ENCODE measurements around the gene FMN1.

The FMN1 gene

DNA sequence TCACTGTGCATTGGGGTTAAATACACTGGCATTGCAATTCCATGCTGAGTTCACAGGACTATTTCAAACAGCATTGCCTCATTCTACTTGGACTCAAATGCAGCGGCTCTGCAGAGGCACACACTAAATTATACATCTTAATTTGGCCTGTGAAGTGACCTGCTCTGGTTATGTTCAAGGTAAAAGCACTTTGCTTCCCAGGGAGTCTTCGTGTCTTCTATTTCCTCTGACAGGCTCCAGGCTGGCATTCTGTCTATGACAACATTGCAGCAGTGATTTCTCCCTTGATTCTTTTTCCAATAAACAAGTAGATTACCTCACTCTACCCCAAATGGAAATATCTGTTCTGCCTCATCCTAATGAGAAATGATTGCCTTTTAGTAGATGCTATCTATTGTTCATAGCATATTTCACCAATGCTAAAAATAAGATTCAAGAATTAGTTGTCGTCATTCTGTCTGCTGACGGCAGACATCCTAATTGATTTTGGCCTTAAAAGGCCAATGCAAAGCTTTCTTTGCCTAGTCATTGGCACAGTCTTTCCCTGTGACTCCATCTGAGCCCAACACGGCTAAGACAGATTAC lies 33.8 kb downstream of the FMN1 start:
- no peak for TF ChIP-seq JUND (IDR thresholded peaks at IDR 0.05; ENCODE audit: low read depth)
- no peak for DNase-seq (ENCODE audit: low read depth in 1 of 2, low spot score in 1 of 2)
- in situ Hi-C loops (cut with HindIII; ENCODE audit: low pct_unique_long_range_greater_than_20kb, low sequenced_read_pairs), result no loop called here

DNA sequence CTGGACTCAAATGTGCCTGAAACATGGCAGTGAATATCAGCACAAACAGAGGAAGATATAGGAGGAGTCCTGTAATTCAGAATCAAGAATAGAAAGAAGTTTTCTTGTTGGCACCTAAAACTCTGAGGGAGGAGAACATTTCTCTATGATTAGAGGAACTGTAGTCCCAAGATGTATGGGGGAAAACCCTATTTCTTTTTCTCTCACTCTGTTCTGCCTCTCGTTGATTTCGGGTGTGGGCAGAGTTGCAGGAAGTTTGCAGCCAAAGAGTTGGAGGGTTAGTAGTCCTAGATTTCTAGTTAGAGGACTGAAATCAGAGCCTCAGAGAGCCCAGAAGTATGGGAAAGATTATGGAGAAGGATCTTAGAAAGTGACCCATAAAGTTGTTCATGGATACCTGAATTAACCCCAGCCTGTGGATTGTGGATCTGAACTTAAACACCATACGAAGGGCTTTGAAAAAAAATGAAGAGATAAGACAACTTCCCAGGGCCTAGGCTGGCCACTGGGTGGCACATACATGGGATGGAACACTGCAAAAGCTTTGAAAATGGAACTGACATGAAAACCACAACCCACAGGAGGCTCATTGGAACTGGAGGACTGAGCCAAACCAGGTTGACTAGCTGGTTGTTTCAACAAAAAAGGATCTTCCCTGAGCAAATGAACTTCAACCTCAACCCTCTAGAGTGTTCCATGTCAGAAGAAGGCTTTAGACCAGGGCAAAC lies 34.6 kb downstream of the FMN1 start:
- no peak for TF ChIP-seq JUND (IDR thresholded peaks at IDR 0.05; ENCODE audit: low read depth)
- in situ Hi-C loops (cut with HindIII; ENCODE audit: low pct_unique_long_range_greater_than_20kb, low sequenced_read_pairs), result no loop called here
- no peak for DNase-seq (ENCODE audit: low read depth in 1 of 2, low spot score in 1 of 2)

DNA sequence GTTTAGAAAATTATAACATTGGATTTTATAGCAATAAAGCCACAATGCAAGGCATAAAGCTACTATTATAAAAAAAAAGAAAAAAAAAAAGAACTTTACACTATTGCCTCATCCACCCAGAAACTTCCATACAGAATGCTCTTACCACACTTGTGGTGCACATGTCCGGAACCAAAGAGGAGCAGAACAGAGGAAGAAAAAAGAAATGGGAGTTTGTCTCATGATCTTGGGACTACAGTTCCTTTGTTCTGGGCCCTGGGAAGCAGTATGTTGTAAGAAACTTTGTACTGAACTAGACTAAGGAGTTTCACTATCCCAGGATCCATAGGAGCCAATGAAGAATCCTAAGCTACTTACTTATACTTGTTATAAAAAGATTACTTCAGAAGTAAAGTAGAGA lies 36.1 kb downstream of the FMN1 start:
- in situ Hi-C loops (cut with HindIII; ENCODE audit: low pct_unique_long_range_greater_than_20kb, low sequenced_read_pairs), result no loop called here
- no peak for TF ChIP-seq JUND (IDR thresholded peaks at IDR 0.05; ENCODE audit: low read depth)
- DNase-seq (ENCODE audit: low read depth in 1 of 2, low spot score in 1 of 2), result no peak

DNA sequence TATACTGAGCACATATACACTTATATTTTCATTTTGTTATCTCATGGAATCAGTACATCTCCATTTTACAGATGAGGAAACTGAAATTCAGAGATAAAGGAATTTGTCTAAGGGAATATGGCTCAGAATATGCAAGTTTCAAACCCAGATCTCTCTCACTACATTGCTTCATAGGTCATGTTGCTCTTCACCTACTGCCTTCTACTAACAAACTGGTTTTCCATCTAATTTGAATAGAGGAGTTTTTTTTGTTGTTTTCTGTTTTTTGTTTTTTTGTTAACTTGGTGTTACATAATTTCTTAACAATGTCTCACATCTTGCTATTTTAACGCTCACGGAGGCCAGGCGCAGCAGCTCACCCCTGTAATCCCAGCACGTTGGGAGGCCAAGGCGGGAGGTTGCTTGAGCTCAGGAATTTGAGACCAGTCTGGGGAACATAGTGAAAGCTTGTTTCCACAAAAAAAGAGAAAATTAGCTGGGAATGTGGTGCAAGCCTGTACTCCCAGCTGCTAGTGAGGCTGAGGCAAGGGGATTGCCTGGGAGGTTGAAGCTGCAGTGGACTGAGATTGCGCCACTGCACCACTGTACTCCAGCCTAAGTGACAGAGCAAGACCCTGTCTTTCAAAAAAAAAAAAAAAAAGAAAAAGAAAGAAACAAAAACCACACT lies 37.0 kb downstream of the FMN1 start:
- in situ Hi-C loops (cut with HindIII; ENCODE audit: low pct_unique_long_range_greater_than_20kb, low sequenced_read_pairs), result no loop called here

DNA sequence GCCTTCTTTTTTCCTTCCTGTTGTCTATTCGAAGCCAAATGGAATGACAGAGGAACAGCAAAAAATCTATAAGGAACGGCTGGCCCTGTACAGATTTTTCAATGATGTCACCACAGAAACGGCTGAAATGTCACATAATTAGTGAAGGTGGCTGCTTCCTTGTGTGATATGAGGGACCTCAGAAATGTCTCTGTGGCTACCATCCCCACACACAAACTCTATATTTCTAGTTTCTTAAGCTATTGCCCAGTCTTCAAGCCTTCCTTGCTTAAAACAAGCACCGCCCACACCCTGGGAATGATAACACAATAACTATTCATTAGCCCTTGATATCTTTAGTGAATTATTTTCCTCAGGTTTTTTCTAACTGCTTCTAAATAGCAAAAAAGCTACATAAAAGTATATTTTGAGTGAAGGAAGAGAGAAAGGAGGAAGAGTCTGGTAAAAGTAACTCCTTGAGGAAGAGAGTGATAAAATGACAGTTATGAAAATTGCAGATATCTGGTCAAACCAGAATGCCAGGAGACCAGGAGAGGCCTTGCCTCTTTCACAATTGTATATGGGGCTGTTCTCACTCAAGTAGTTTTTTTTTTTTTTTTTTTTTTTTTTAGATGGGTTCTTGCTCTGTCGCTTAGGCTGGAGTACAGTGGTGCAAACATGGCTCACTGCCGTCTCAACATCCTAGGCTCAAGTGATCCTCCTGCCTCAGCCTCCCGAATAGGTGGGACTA lies 38.7 kb downstream of the FMN1 start:
- no peak for TF ChIP-seq JUND (IDR thresholded peaks at IDR 0.05; ENCODE audit: low read depth)
- no peak for DNase-seq (ENCODE audit: low read depth in 1 of 2, low spot score in 1 of 2)
- in situ Hi-C loops (cut with HindIII; ENCODE audit: low pct_unique_long_range_greater_than_20kb, low sequenced_read_pairs), result no loop called here

More for the DNA sequence above, 37.0 kb downstream of the FMN1 start:
- no peak for DNase-seq (ENCODE audit: low read depth in 1 of 2, low spot score in 1 of 2)
- no peak for TF ChIP-seq JUND (IDR thresholded peaks at IDR 0.05; ENCODE audit: low read depth)

DNA sequence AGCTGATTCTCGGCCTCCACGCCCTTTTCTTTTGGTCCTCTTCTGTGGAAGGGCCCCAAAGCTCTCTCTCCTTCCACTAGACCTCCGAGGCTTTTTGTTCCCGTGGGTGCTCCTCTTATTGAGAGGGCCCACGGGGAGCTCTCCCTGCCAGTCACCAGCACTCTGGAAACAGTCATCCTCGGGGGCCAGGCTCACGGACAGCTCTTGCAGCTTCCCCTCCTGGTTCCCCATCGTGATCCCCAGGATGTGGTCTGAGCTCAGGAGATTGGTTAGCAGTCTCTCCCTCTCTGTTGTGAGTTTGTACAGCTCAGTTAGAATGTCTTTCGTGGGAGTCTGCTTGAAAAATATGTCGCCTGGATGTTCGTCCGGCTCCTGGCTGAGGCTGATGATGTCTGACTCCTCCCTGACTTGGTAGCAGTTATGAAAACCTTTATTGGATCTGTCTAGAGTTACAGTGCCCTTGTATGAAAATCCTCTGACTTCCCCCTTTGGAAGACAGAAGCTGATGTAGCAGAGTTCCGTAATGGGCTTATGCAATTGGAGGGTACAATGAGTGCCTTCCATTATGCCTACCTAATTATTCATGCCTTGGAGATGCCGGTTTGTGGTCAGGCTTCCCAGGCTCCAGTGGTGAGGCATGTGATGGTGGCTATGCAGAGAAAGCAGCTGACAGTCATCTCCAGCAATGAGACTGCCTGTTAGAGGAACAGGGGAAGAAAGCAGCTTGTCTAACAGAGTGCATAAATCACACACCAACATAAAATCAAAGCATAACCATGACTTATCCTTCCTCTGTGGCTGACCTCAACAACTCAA lies 40.0 kb downstream of the FMN1 start:
- no peak for DNase-seq (ENCODE audit: low read depth in 1 of 2, low spot score in 1 of 2)
- no peak for TF ChIP-seq JUND (IDR thresholded peaks at IDR 0.05; ENCODE audit: low read depth)
- in situ Hi-C loops (cut with HindIII; ENCODE audit: low pct_unique_long_range_greater_than_20kb, low sequenced_read_pairs), result no loop called here

DNA sequence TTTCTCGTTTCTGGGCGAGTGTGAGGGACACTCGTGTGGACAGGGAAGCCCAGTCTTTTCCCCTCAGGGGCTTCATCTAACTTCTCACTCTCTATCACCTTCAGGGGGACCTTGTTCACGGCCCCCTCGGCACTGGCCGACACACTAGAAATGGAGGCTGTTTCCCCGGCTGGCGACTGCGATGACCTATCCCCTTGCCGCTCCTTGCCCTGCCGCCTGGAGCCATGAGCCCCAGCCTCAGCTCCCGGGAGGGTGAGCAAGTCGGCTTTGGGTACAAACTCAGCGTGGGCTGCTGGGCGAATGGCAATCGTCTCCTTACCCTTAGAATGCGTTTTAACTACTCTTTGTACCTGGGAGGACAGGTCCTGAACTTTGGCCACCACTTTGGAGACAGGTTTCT lies 41.0 kb downstream of the FMN1 start:
- in situ Hi-C loops (cut with HindIII; ENCODE audit: low pct_unique_long_range_greater_than_20kb, low sequenced_read_pairs), result no loop called here
- DNase-seq (ENCODE audit: low read depth in 1 of 2, low spot score in 1 of 2), result no peak
- TF ChIP-seq JUND (IDR thresholded peaks at IDR 0.05; ENCODE audit: low read depth), result no peak

DNA sequence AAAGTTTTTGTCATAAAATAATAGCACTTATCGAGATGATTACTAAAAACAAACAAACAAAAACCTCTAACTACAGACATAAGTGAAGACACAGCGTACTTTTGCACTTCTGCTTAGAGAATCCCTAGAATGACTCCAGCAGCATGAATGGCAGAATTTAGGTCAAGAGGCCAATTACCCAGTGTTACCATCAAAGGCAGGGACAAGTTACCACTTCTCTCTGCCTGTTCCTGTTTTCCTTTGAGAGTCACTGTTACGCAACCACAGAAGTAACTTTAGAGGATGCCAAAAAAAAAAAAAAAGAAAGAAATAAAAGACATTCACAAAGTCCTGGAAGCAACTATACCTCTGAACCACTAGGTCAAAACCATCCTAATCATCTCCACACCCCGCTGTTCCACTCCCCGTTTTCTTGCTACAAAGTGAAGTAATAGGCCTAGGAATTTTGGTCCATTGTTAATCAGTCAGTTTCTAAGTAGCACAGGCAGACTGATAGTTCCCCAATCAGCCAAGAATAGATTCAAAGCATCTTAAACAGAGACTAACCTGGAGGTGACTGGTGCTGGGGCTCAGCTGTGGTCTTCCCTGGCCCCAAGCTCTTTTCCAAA lies 41.9 kb downstream of the FMN1 start:
- TF ChIP-seq JUND (IDR thresholded peaks at IDR 0.05; ENCODE audit: low read depth), result no peak
- in situ Hi-C loops (cut with HindIII; ENCODE audit: low pct_unique_long_range_greater_than_20kb, low sequenced_read_pairs), result no loop called here
- no peak for DNase-seq (ENCODE audit: low read depth in 1 of 2, low spot score in 1 of 2)

DNA sequence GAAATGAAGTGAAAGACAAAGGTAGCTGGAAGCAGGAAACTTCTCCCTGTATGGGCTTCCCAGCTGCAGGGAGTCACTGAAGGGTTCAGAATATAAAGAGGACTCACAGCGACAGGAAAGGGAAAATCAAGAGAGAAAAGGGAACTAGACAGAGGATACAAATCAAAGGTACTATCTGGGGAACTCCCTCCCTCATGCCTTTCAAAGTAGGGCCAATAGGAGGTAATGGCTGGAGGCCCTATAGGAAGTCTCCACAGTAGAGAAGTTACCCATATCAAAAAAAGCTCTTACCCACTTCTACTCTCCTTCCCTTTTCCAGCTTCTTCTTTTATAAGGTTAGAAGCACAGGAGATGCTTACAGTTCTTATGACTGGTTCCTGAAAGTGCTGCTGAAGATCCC lies 43.5 kb downstream of the FMN1 start:
- in situ Hi-C loops (cut with HindIII; ENCODE audit: low pct_unique_long_range_greater_than_20kb, low sequenced_read_pairs), result no loop called here
- TF ChIP-seq JUND (IDR thresholded peaks at IDR 0.05; ENCODE audit: low read depth), result no peak
- no peak for DNase-seq (ENCODE audit: low read depth in 1 of 2, low spot score in 1 of 2)

DNA sequence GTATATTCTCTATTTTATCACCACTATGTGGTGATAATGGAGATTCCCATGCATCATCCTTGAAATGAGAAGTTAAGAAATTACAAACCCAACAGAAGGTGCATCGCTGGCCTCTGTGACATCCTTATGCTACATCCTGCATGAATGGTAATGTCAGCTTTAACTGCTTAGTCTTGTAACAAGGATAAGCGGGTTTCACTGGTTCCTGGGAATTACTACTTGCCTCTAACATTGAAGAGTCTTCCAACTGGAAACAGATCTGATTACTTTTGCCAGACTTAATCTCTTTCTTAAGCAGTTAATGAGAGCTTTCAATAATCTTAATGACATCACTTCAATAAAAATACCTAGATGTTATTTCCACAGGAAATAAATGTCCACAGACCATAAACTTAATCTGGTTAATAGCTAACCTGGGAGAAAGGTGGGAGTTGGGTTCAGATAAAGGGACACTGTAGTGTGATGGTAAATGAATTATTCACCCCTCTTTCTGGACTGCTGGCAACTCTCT lies 44.0 kb downstream of the FMN1 start:
- in situ Hi-C loops (cut with HindIII; ENCODE audit: low pct_unique_long_range_greater_than_20kb, low sequenced_read_pairs), result no loop called here
- DNase-seq (ENCODE audit: low read depth in 1 of 2, low spot score in 1 of 2), result peak in 1 of 2 experiments; percentile 55
- peak; percentile 64 for TF ChIP-seq JUND (IDR thresholded peaks at IDR 0.05; ENCODE audit: low read depth)

DNA sequence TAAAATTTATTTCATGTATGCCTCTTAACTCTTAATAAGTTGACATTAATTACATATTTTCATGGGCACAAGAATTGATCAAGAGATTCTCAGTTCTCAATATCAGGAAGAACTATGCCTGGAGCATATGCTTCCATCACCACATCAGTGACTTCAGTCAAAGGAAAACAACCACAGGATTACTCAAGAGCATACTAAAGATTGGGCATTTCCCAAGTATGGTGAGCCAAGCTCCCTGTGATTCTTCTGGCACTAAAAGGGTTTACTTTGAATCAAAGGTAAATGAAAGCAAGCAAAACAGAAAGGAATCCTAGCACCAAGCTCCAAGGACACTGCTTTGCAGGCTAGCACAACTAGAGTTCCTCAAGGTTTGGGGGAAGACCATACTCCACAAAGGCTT lies 44.6 kb downstream of the FMN1 start:
- peak; percentile 94 for TF ChIP-seq JUND (IDR thresholded peaks at IDR 0.05; ENCODE audit: low read depth)
- peak; percentile 34 to 77 for DNase-seq (ENCODE audit: low read depth in 1 of 2, low spot score in 1 of 2)
- in situ Hi-C loops (cut with HindIII; ENCODE audit: low pct_unique_long_range_greater_than_20kb, low sequenced_read_pairs), result no loop called here

All from T47D (cell line).